ENCODE measurements around the gene KIAA1217.
"Not testable (repeated sequence)": the region's sequence is repeated elsewhere in the genome, so short reads cannot be mapped to it uniquely, and the experiment has no call there.

KIAA1217 gene

DNA sequence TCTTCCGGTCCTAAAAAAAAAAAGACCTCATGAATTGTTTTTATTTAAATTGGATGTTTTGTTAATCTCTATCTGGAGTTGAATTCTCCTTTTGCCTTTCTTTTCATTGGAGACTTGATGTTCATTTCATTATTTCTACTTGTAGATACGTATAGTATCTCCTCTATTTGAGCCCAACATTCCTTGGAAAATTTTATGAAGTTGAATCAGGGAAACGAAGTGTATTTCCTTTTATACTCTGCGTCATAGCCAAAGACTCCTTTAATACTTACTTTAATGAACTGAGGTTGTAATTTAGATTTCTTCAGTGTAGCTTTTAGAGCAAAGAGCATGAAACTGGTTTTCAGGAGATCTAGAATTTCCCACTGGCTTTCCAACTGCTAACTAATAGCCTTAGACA, 132.4 kb downstream of the KIAA1217 start:
- no peak for DNase-seq

DNA sequence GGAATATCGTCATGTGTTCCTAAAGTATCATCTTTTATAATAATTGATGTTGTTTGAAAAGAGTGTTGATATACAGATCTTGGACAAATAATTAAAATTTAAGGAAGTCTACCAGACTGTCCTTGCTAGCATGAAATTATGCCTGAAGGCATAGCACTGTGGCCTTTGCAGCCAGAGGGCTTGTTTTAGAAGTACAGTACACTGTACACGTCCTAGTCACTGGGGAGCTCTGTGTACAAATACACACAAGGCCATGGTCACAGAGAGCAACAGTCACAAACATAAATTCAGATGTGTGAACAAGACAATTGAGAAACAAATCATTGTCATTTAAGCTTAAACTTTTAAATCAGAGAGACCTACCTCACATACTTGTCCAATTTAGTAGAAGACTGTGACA, 133.0 kb downstream of the KIAA1217 start:
- no peak for DNase-seq

DNA sequence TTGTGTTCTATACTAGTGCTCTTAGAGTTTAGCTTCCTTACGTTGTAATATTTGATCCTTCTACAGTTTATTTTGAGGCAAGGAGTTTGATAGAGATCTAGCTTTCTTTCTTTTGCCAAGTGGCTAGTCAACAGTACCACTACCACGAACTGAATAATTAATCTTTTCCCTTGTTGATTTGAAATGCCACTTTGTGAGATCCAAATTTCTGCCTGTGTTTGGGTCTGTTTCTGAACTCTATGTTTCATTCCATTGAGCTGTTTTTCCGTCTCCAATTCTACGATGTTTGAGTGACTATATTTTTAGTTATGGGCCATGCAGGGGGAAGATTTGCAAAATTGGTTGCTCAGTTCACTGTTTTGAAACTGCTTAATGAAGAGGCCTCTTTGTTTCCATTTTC, 134.7 kb downstream of the KIAA1217 start:
- no peak for DNase-seq

DNA sequence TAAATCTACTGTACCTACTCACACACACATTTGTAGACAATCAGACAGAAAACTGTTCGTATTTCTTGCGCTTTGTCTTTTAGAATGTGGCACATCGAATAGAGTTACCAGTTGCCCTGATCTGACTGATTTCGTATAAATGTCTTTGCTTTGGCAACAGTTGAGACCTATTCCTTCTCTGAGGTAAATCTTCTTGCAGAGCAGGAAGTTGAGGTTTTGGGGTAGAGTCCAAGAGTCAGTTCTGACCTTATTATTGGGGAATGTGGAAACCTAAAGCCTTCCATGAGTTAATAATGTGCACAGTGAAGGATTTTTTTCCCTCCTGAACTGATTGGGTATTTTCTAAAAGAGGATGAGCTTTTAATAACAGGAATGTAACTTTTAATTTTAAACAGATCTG, 135.3 kb downstream of the KIAA1217 start:
- DNase-seq: no peak

DNA sequence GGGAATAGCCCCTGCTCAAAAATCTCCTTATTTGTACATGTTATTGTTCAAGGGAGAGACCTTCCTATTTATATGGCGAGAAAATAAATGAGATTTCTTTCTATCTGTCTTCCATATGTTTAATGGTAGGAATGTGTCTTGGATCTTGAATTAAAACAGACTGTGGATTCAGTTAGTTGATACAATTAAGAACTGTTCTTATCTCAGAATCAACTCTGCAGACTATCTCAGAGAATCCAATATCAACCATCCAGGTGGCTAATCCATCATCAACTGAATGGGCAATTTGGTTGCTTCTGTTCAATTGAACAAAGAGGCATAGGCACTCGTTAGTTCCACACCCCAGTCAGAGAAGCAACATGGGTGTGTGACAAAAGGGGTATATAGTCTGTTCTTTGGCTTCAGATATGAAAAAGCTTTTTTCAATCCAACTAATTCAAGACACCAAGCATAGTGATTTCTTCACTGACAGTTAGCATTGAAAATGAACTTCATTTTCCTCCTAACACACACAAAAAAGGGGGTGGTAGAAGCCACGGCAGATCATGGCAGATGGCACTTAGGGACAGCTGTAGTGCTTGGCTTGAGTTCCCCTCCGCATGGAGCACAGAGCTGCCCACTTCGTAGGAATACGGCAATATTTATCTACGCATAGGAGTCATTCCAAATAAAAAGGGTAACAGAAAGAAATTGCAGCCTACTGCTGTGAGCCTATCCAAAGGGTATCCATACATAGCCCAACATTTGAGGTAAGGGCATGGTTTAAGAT, 135.9 kb downstream of the KIAA1217 start:
- DNase-seq: no peak

DNA sequence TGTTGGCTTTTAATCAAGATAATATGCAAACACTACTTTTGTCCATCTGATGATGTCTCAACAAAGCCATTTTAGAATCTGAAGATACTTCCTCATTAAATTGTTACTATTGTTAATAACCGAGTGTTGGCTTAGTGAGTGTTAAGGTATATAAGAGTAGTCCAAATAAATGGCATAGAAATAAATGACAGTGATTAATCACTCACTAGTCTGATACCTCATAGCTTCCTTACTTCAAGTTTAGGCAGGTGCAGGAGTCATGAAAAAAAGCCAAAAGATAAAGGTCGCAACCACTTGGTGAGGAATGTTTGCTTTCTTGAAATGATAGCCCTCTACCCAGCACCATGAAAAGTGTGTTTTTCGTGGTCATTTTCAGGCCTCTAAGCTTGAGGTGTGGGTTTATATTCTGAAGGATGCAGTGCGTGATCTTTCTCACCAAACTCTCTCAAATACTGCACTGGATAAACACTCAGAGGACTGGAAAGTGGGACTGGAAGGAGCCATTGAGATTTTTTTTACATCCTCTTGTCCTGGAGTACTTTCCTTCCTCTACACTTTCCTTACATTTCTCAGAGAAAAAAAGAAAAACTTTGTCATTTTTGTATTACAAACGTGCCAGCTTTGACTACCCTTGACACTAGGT, 138.1 kb downstream of the KIAA1217 start:
- no peak for DNase-seq

DNA sequence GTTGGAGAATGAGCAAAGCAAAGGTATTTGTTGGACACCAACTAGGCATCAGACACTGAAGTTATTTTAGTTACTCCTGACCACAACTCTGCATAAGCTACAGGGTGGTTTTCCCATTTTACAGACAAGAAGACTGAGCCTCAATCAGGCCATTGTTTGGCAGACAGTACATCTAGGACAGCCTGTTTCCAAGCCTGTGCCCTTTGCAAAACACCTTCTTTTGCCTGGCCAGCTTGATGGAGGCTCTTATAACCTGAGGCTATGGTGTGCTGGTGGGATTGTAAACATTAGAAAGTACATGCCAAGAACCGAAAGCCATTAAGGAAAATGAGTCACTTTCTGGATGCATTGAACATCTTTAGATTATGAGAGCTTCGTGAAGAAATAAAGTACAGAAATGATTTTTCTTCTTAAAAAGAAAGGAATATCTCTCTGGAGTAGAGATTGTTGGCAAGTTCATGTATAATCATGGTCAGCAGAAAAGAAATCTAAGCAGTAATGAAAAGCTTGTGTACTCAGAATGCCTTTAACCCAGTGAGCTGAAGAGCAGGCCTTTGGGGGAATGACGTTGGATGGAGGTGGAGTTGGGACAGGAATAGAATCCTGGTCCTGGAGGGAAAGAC, 140.6 kb downstream of the KIAA1217 start:
- DNase-seq: no peak

DNA sequence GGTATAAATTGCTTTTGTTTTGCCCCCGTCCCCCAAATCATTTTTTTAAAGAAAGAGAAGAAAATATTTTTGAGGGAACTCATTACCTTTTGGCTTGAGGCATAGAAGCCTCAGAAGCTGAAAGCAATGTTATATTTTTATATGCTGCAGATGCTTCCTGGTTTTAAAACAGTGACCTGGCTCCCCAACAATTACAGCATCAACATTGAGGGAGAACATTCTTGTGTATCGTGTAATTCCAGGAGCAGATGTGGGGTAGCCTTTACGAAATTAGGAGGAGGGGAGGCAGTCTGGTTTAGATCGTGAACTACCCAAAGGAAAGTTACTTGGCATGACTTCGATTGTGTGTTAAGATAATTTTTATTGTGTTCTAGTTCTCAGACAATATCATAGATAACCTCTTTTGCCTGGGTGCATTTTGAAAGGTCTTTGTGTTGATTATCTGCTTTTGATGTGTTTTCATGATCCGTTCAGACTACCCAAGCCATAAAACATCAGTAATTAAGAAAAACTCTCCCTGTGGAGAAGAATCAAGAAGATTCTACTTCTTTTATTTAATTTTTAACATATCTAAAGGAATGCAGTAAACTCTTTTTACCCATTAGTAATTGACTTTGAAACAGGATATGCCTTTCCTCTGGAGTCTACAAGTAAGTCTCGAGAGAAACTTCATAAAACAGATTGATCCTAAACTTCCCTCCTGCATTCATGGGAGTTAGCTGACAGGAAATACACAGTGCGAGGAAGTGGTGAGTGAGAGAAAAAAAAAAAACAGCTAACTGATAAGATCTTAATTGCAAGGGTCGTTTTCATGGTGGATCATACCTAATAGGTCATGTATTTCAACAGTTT, 141.4 kb downstream of the KIAA1217 start:
- no peak for DNase-seq

DNA sequence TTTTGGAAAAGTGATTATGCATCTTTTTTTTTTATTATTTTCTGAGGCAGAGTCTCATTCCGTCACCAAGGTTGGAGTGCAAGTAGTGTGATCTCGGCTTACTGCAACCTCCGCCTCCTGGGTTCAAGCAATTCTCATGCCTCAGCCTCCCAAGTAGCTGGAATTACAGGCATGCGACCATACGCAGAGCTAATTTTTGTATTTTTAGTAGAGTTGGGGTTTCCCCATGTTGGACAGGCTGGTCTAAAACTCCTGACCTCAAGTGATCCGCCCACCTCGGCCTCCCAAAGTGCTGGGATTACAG, 141.9 kb downstream of the KIAA1217 start:
- not testable (repeated sequence) for DNase-seq

DNA sequence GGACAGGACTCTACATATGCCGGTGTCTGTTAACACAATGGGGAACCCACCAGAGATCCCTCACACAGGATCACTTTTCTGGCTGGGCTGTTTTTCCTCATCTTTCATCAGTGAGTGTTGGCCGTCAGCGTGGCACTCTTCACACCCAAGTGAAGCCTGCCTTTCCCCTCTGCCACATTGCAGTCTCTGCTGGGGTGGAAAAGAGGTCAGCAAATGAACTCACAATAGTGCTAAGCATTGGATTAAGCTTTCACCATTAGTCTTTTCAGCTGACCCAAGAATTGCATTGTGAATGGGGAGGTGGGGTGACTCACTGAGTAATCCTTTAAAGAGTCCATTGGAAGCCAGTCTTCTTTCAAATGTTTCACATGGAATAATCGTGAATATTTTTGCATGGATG, 143.0 kb downstream of the KIAA1217 start:
- DNase-seq: no peak

DNA sequence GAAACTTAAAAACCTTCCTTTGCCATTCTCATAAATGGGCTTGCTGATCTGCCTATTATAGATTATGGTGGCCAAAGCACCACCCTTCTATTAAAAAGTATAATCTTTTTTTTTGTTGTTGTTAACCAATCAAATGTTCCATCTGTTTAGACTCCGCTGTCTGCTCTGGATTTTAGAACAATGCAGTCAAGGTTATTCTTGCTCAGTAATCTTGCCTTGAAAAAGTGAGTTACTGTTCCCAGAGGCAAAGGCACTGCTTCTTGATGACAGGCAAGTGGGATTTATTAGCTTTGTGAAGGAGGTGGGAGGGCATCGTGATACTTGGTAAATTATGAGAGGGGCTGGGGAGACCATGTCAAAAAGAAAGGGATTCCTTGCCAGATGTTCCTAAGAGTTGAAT, 143.5 kb downstream of the KIAA1217 start:
- DNase-seq: no peak

DNA sequence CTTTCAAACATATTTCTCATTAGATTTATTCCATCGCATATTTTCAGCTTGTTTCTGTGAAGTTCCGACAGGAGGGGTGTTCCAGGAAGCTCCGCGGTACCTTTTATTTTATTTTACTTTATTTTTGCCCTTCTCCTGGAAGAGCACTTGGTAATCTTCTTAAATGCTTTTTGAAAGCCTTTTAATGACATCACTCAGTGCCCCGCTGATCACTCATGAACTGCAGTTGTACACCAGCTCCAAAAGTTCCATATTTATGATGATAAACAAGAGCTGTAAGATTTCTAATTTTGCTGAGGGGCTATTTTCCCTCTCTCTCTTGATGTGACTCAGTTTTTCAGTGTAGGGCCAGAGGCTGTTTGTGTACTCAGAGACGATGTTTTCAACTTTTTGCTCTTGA, 144.4 kb downstream of the KIAA1217 start:
- DNase-seq: no peak

DNA sequence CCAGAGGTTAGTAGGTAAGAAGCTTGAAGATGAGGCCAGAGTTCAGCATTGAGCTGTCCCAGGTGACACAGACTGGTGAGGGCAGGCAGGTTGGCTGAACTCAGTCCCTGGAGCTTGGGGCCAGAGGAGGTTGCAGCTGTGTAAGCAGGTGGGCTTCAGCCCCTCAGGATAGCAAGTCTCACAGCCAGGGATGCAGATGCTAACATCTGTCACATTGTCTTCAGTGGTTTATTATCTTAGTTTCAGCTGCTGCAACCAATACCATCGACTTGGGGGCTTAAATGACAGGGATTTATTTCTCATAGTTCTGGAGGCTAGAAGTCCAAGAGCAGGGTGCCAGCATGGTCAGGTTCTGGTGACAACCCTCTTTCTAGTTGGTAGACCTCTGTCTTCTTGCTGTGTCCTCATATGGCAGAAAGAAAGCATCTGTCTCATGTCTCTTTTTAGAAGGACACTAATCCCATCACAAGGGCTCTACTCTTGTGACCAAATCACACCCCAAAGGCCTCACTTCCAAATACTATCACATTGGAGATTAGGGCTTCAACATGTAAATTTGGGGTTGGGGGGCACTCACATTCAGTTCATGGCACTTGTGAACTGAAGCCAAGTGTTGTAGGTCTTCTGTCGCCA, 146.2 kb downstream of the KIAA1217 start:
- DNase-seq: no peak

DNA sequence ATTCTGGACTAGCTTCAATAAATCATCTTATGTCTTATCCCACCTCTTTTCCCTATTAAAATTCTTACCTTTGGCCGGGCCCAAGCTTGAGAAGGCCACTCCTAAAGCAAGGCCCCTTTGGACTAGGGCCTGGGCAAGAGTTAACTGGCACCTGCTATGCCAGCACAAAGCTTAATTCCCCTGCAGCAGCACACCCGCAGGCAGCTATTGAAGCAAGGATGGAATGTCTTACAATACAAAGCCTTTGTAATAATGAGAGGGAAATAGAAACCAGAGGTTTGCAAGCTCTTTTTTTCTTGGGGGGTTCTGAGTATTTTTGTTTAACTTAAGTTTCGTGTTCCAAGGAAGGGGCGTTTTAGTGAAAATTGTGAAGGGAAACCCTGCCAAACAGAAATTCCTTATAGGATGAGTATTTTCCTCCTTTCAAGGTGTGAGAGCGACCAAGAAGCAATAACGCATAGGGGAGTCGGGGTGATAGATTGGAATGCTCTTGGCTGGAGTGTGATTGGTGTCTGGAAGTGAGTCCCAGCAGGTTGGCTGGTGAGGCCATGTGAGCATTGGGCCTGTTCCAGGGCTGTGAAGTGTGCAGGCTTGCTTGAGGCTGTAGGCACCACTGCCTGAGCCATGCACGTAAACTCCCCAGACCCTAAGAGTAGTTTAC, 148.5 kb downstream of the KIAA1217 start:
- no peak for DNase-seq

DNA sequence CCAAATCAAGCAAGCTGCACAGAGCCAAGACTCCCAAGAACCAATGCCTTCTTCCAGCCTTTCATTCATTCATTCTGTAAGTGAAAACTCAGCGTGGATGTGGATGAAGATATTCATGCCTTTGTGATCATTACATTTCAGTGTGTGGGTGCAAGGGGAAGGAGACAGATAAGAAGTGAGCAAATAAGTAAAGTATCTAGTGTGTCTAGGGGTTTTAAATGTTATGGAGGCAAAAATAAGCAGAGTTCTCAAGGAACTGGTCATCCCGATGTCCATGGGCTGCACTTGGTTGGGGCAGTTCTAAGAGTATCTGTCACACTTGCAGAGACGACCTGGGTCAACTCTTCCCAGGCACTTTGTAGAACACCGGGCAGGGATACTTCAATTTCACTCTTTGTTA, 149.1 kb downstream of the KIAA1217 start:
- no peak for DNase-seq

DNA sequence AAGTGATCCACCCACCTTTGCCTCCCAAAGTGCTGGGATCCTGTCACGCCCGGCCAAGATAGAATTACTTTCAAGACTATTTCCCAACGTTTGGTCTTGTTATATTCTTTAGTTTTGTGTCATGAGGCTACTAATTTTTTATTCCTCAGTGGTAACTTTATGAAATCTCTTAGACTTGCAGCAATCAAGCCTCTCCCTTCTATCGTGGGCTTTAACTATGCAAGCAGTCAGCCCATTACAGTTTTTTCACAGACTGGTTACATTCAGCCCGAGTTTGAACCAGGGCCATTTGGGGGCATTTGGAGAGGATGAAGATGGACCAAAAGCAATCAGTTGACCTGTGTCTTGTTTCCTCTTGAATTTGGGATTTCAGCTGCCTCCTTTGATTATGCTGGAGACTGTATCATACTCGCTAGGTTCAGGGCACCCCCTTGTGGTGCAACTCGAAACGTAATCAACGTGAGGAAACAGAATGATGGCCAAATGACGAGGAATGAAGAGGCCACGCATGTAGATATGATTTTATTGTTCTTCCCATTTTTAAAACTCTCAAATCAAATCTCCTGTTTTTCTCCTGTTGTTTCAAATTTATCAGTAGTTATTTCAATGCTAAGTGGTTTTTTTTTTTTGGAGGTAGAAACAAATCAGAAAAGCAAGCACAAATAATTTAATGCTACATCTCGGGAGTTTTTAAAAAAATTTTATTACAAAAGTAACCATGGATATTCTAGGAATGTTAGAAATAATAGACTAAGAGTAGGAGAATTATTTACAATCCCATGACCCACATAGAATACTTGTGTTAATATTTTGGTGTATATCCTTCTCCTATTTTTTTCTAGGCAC, 151.6 kb downstream of the KIAA1217 start:
- peak; percentile 53 for DNase-seq

DNA sequence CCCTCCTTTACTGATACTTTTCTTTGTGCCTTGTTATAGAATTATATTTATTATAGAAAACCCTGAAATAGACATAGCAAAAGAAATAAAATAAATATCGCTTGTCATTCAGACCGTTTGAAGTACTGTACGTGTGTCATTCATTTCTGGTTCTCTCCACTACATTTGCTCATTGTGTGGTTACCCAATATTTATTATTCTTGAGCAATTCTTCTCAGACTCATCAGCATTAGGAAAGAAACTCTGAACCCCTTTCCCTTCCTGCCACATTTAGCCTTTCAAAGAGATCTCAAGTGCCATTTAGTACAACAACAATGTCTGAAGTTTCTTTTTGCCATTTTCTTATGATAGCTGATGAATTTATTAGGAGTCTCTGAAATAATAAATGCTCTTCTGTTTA, 154.1 kb downstream of the KIAA1217 start:
- no peak for DNase-seq

DNA sequence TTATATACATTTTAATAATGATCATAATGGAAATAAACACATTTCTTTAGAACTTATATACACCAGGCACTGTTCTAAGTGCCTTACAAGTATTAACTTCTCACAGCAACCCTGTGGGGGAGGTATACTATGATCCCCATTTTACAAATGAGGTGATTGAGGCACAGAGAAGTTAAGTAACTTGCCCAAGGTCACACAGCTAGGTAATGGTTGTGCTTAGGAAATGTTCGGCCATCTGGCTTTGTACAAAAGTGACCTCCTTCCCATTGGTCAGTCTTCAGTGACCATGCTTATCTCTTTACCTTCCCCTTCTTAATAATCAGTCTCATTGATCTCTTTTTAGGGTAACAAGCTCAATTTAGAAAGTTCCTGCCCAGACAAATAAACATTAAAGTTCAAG, 158.8 kb downstream of the KIAA1217 start:
- DNase-seq: no peak

DNA sequence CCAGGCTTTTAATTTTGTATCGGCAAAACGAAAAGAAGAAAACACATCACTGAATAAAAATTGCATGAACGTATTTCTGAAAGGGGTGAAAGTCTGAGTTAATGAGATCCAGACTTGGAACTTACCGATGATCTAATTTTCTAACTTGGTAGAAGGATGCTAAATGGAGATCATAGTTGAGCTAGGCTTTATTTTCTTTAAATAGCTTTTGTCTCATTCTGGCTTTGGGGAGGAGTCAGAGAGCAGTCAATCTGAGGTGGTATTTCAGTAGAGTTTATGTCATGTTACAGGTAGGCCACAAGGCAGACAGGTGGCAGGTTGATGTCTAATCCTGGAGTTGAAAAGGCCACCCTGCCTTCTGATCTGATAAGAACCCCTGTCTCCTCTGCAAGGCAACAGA, 161.9 kb downstream of the KIAA1217 start:
- DNase-seq: no peak

DNA sequence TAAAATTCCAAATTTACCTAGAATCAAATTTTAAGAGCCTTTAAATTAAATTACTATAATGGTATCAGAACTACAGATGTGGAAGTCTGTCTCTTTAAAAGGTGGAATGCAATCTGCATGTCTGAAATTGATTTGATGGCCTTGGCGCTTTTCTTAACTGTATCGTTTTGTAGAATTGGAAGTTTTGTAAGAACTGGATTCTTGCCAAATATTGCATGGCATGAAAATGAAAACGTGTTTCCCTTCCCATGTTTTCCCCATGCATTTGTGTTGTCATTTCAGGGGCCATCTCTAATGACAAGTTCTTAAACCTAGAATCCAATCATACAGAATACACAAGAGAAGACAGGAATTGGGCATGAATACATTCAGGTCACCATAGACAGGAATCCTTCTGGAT, 162.5 kb downstream of the KIAA1217 start:
- no peak for DNase-seq

DNA sequence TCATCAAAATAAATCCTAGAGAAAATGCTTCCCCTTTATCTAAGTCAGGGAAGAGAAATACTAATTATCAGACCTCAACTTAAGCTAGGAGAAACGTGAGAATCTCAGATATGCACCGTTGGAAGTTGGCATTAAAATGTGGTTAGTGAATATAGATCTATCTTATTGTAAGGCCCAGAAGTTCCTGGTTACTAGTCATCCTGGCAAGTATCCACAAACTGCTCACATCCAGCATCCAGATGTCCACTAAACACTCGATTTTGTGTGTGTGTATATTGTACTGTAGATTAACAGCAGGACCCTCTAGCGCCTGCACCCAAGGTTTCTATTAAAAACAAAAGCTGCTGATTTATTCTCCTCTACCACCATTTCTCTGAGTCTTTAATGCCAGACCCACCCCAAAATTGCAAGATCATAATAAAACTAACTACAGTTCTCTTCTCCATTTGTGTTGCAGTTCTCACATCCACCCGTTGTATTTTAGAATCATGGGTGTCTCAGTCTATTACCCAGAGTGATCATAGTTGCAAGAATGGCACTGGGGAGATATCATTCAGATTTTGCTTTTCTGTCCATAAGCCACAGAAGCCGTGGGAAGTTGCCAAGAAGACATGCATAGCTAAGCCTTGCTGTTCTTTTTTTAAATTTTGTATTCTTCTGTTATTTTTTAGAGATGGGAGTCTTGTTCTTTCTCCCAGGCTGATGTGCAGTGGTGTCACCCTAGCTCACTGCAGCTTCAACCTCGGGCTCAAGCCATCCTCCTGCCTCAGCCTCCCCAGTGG, 165.4 kb downstream of the KIAA1217 start:
- no peak for DNase-seq

Measured in activated CD8-positive, alpha-beta memory T cell treated with anti-CD3 and anti-CD28 coated beads, Interleukin-2, amount 50 U/mL, for 48 hours (primary cell).